ENCODE results near the gene WBP1L. TPM values are rescaled to one million over a fixed set of nuclear protein-coding genes. Genes with fewer than 3 reads are reported as not detected.

Gene WBP1L
- total and polyA plus RNA-seq, 2 of the 13 experiments (the other 11 are each of a cell fraction or from before 2014, with no cell fraction given): 8.3 to 12.3 TPM

DNA sequence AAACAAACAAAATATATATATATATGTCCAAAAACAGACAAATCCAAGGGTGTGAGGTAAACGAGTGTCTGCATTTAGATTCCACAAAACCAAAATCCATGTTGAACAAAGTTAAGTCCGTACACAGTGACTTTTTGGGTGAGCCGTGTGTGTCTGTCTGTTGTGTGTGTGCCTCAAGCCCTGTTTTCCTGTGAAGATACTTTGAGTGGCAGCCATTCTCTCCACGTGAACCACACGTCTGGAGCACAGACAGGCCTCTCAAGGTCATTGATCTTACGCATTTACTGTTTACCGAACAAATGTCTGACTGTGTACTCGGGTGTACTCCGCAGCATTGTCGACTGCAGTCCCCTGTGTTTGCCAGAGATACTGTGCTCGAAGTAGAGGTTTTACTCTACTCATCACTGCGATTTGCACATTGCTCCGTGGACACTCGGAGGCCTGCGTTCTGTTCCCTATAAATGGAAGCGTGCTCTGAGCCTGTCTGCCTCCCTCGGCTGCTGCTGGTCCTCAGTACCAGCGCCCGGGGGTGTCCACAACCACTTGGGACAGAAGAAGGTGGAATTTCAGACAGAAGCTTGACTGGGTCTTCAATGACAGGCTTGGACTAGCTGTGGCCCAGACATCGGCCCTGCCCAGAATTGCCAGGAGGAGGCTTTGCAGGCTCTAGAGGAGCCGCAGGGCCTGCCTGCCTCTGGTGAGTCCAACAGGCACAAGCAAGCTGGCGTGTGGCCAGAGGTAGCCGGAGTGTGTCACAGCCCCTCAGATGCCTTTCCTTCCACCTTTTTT, 71.3 kb downstream of the WBP1L start (continued):
- TF ChIP-seq, protein P1, sequence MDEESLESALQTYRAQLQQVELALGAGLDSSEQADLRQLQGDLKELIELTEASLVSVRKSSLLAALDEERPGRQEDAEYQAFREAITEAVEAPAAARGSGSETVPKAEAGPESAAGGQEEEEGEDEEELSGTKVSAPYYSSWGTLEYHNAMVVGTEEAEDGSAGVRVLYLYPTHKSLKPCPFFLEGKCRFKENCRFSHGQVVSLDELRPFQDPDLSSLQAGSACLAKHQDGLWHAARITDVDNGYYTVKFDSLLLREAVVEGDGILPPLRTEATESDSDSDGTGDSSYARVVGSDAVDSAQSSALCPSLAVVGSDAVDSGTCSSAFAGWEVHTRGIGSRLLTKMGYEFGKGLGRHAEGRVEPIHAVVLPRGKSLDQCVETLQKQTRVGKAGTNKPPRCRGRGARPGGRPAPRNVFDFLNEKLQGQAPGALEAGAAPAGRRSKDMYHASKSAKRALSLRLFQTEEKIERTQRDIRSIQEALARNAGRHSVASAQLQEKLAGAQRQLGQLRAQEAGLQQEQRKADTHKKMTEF (CRISPR knock-in tag; IDR thresholded peaks at IDR 0.05): peak; percentile 93
- TF ChIP-seq, protein P2, sequence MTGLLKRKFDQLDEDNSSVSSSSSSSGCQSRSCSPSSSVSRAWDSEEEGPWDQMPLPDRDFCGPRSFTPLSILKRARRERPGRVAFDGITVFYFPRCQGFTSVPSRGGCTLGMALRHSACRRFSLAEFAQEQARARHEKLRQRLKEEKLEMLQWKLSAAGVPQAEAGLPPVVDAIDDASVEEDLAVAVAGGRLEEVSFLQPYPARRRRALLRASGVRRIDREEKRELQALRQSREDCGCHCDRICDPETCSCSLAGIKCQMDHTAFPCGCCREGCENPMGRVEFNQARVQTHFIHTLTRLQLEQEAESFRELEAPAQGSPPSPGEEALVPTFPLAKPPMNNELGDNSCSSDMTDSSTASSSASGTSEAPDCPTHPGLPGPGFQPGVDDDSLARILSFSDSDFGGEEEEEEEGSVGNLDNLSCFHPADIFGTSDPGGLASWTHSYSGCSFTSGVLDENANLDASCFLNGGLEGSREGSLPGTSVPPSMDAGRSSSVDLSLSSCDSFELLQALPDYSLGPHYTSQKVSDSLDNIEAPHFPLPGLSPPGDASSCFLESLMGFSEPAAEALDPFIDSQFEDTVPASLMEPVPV (CRISPR knock-in tag; IDR thresholded peaks at IDR 0.05): 0 out of 2 replicates have a peak, but pooled peaks have one; percentile 37
- TF ChIP-seq MYNN (CRISPR knock-in tag; IDR thresholded peaks at IDR 0.05; ENCODE audit: low read depth) (0 out of 2 replicates have a peak, but pooled peaks have one; percentile 77), ESRRA (CRISPR knock-in tag; IDR thresholded peaks at IDR 0.05; ENCODE audit: low read depth) (peak; percentile 83), ZNF816 (CRISPR knock-in tag; IDR thresholded peaks at IDR 0.05; ENCODE audit: borderline replicate concordance) (peak; percentile 62; the same call in 1 of the 2 replicates), ZEB1 (IDR thresholded peaks at IDR 0.05; ENCODE audit: insufficient replicate concordance, low read depth) (no peak), HIVEP1 (CRISPR knock-in tag; IDR thresholded peaks at IDR 0.05) (peak; percentile 48; the same call in 1 of the 2 replicates)
- TF ChIP-seq, protein P3, sequence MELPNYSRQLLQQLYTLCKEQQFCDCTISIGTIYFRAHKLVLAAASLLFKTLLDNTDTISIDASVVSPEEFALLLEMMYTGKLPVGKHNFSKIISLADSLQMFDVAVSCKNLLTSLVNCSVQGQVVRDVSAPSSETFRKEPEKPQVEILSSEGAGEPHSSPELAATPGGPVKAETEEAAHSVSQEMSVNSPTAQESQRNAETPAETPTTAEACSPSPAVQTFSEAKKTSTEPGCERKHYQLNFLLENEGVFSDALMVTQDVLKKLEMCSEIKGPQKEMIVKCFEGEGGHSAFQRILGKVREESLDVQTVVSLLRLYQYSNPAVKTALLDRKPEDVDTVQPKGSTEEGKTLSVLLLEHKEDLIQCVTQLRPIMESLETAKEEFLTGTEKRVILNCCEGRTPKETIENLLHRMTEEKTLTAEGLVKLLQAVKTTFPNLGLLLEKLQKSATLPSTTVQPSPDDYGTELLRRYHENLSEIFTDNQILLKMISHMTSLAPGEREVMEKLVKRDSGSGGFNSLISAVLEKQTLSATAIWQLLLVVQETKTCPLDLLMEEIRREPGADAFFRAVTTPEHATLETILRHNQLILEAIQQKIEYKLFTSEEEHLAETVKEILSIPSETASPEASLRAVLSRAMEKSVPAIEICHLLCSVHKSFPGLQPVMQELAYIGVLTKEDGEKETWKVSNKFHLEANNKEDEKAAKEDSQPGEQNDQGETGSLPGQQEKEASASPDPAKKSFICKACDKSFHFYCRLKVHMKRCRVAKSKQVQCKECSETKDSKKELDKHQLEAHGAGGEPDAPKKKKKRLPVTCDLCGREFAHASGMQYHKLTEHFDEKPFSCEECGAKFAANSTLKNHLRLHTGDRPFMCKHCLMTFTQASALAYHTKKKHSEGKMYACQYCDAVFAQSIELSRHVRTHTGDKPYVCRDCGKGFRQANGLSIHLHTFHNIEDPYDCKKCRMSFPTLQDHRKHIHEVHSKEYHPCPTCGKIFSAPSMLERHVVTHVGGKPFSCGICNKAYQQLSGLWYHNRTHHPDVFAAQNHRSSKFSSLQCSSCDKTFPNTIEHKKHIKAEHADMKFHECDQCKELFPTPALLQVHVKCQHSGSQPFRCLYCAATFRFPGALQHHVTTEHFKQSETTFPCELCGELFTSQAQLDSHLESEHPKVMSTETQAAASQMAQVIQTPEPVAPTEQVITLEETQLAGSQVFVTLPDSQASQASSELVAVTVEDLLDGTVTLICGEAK (IDR thresholded peaks at IDR 0.05): no peak
- TF ChIP-seq, protein P3 (CRISPR knock-in tag; IDR thresholded peaks at IDR 0.05): peak; percentile 67; the same call in 1 of the 2 replicates
- TF ChIP-seq, protein P4, sequence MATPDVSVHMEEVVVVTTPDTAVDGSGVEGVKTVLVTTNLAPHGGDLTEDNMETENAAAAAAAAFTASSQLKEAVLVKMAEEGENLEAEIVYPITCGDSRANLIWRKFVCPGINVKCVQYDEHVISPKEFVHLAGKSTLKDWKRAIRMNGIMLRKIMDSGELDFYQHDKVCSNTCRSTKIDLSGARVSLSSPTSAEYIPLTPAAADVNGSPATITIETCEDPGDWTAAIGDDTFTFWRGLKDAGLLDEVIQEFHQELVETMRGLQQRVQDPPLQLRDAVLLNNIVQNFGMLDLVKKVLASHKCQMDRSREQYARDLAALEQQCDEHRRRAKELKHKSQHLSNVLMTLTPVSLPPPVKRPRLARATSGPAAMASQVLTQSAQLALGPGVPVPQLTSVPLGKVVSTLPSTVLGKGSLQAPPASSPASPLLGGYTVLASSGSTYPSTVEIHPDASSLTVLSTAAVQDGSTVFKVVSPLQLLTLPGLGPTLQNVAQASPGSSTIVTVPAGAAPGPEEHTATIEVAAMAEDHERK (CRISPR knock-in tag; IDR thresholded peaks at IDR 0.05; ENCODE audit: low read depth): no peak
- TF ChIP-seq, protein P5, sequence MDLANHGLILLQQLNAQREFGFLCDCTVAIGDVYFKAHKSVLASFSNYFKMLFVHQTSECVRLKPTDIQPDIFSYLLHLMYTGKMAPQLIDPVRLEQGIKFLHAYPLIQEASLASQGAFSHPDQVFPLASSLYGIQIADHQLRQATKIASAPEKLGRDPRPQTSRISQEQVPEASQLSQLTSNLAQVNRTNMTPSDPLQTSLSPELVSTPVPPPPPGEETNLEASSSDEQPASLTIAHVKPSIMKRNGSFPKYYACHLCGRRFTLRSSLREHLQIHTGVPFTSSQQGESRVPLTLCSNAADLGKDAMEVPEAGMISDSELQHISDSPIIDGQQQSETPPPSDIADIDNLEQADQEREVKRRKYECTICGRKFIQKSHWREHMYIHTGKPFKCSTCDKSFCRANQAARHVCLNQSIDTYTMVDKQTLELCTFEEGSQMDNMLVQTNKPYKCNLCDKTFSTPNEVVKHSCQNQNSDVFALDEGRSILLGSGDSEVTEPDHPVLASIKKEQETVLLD (CRISPR knock-in tag; IDR thresholded peaks at IDR 0.05; ENCODE audit: low read depth): 0 out of 2 replicates have a peak, but pooled peaks have one; percentile 73
